ENCODE results near the gene TPCN1.

DNA sequence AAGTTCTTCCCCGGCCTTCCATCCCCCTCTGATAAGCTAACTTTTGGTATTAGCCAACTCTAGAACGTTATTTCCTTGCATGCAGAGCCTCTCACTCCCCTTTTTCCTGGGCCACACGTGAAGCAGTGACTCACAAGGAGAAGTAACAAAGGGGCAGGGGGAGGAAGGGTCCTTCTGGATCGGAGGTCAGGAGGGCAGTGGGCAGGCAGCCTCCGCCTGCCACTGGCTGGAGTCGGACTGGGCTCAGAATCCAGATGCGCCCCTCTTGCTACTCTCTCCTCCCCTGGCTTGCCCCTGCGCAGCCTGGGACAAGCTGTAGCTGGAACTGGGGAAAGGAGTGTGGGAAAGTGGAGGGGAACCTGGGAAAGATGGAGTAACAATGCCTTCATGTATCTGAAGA, 55.0 kb downstream of the TPCN1 start:
- TF ChIP-seq, protein P1, sequence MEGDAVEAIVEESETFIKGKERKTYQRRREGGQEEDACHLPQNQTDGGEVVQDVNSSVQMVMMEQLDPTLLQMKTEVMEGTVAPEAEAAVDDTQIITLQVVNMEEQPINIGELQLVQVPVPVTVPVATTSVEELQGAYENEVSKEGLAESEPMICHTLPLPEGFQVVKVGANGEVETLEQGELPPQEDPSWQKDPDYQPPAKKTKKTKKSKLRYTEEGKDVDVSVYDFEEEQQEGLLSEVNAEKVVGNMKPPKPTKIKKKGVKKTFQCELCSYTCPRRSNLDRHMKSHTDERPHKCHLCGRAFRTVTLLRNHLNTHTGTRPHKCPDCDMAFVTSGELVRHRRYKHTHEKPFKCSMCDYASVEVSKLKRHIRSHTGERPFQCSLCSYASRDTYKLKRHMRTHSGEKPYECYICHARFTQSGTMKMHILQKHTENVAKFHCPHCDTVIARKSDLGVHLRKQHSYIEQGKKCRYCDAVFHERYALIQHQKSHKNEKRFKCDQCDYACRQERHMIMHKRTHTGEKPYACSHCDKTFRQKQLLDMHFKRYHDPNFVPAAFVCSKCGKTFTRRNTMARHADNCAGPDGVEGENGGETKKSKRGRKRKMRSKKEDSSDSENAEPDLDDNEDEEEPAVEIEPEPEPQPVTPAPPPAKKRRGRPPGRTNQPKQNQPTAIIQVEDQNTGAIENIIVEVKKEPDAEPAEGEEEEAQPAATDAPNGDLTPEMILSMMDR (conservative IDR thresholded peaks at IDR 0.05; ENCODE audit: low read depth, low read length): no peak
- TF ChIP-seq EZH2 (IDR thresholded peaks at IDR 0.05; ENCODE audit: low read length, unreplicated experiment) (no peak), EZH2phosphoT487 (IDR thresholded peaks at IDR 0.05; ENCODE audit: borderline replicate concordance, low read length) (no peak)

All from PC-3 (cell line).